Large intestine (tissue), 3 donors: Measurements from ENCODE around the gene SFXN5. TPM values are rescaled to one million over a fixed set of nuclear protein-coding genes. Genes with fewer than 3 reads are reported as not detected.

ENCODE experiments used
- DNase-seq, 2 donors: peaks; one replicate each; pipeline versions ENCODE4 v3.0.0 to v3.0.0-alpha.2; 2013
- H3K27ac ChIP-seq: one replicate; pipeline ENCODE4 v1.5.1; 2013; ENCODE audit warnings: low read length
- H3K27me3 ChIP-seq: 2 replicates; pipeline ENCODE4 v1.6.1; 2013; ENCODE audit warnings: low read length; ENCODE audit not compliant: control insufficient read depth, insufficient read depth
- H3K36me3 ChIP-seq: 2 replicates; pipeline ENCODE4 v1.6.1; 2013; ENCODE audit warnings: low read length; ENCODE audit not compliant: control insufficient read depth, insufficient read depth
- H3K4me1 ChIP-seq: one replicate; pipeline ENCODE4 v1.6.1; 2013; ENCODE audit warnings: low read length; ENCODE audit not compliant: control insufficient read depth, insufficient read depth
- H3K4me3 ChIP-seq: one replicate; pipeline ENCODE4 v1.5.1; 2013; ENCODE audit warnings: low read length
- H3K9me3 ChIP-seq: one replicate; pipeline ENCODE4 v1.6.1; 2013; ENCODE audit warnings: mild to moderate bottlenecking, low read depth, low read length, moderate library complexity; ENCODE audit not compliant: control insufficient read depth
- WGBS: methylation state at CpG from one replicate; pipeline ENCODE4 v1.1.5; 2013; ENCODE audit warnings: low lambda C conversion rate; ENCODE audit not compliant: insufficient coverage; 5-methylcytosine and 5-hydroxymethylcytosine counted together
- polyA plus RNA-seq: library from polyadenylated mRNA; unstranded; fragments of 120-200 nt; gene quantifications from one replicate; pipeline ENCODE4 v1.2.1, GENCODE V29; 2013

Gene SFXN5
- polyA plus RNA-seq, 1 donor: 20.0 TPM

- DNase-seq: no peak
- WGBS: no CpG with 5 or more reads among the region's 7 CpGs
- H3K4me1 ChIP-seq: no peaks in the 10 kb centered on the region
- no peak overlapping the region for H3K27ac ChIP-seq
- H3K27me3 ChIP-seq: no peaks in the 10 kb centered on the region
- H3K4me3 ChIP-seq: no peak overlapping the region
- H3K36me3 ChIP-seq: peaks cover 4% of the 10 kb centered on the region
- no peaks in the 10 kb centered on the region for H3K9me3 ChIP-seq
Measured at GRCh38 chr2:72962911-72963310, 108.6 kb downstream of the SFXN5 start.

- no CpG with 5 or more reads among the region's 8 CpGs for WGBS
- no peak for DNase-seq
- H3K27ac ChIP-seq: no peak overlapping the region
- peaks cover 9% of the 10 kb centered on the region for H3K36me3 ChIP-seq
- H3K9me3 ChIP-seq: no peaks in the 10 kb centered on the region
- no peak overlapping the region for H3K4me3 ChIP-seq
- no peaks in the 10 kb centered on the region for H3K4me1 ChIP-seq
- H3K27me3 ChIP-seq: no peaks in the 10 kb centered on the region
Measured at GRCh38 chr2:72961853-72962468, 109.6 kb downstream of the SFXN5 start.

GRCh38 chr2:72961036-72961720 is 110.3 kb downstream of the SFXN5 start:
- Histone ChIP-seq H3K4me1 (no peaks in the 10 kb centered on the region), H3K27me3 (no peaks in the 10 kb centered on the region), H3K4me3 (no peak overlapping the region), H3K9me3 (no peaks in the 10 kb centered on the region), H3K36me3 (peaks cover 10% of the 10 kb centered on the region), H3K27ac (no peak overlapping the region)
- WGBS: no CpG with 5 or more reads among the region's 27 CpGs
- no peak for DNase-seq

- no peak for DNase-seq
Measured at GRCh38 chr2:72959995-72960981, 111.2 kb downstream of the SFXN5 start.

GRCh38 chr2:72959554-72959953 is 112.0 kb downstream of the SFXN5 start:
- WGBS: no CpG with 5 or more reads among the region's 8 CpGs
- no peaks in the 10 kb centered on the region for H3K4me1 ChIP-seq
- peaks cover 8% of the 10 kb centered on the region for H3K36me3 ChIP-seq
- H3K9me3 ChIP-seq: no peaks in the 10 kb centered on the region
- H3K4me3 ChIP-seq: no peak overlapping the region
- H3K27me3 ChIP-seq: no peaks in the 10 kb centered on the region
- H3K27ac ChIP-seq: no peak overlapping the region
- DNase-seq: no peak

More at GRCh38 chr2:72959995-72960981, 111.2 kb downstream of the SFXN5 start:
- H3K4me1 ChIP-seq: no peaks in the 10 kb centered on the region
- H3K9me3 ChIP-seq: no peaks in the 10 kb centered on the region
- WGBS: no CpG with 5 or more reads among the region's 26 CpGs
- H3K27ac ChIP-seq: no peak overlapping the region
- H3K27me3 ChIP-seq: no peaks in the 10 kb centered on the region
- H3K36me3 ChIP-seq: peaks cover 8% of the 10 kb centered on the region
- H3K4me3 ChIP-seq: no peak overlapping the region

- Histone ChIP-seq H3K4me1 (no peaks in the 10 kb centered on the region), H3K27ac (no peak overlapping the region), H3K4me3 (no peak overlapping the region), H3K9me3 (no peaks in the 10 kb centered on the region), H3K27me3 (no peaks in the 10 kb centered on the region), H3K36me3 (peaks cover 8% of the 10 kb centered on the region)
- WGBS: 80% methylated on average over 1 of the region's 13 CpGs
- DNase-seq: no peak
Measured at GRCh38 chr2:72958542-72959385, 112.7 kb downstream of the SFXN5 start.

- Histone ChIP-seq H3K27ac (no peak overlapping the region), H3K9me3 (no peaks in the 10 kb centered on the region), H3K4me3 (no peak overlapping the region), H3K4me1 (no peaks in the 10 kb centered on the region), H3K27me3 (no peaks in the 10 kb centered on the region), H3K36me3 (peaks cover 8% of the 10 kb centered on the region)
- DNase-seq: no peak
- 100% methylated on average over 1 of the region's 3 CpGs for WGBS
Measured at GRCh38 chr2:72956936-72957335, 114.6 kb downstream of the SFXN5 start.

GRCh38 chr2:72956050-72956395 is 115.5 kb downstream of the SFXN5 start:
- no peak for DNase-seq
- WGBS: no CpG with 5 or more reads among the region's 2 CpGs
- Histone ChIP-seq H3K9me3 (no peaks in the 10 kb centered on the region), H3K4me1 (no peaks in the 10 kb centered on the region), H3K36me3 (peaks cover 8% of the 10 kb centered on the region), H3K4me3 (no peak overlapping the region), H3K27ac (no peak overlapping the region), H3K27me3 (no peaks in the 10 kb centered on the region)

- H3K4me1 ChIP-seq: no peaks in the 10 kb centered on the region
- H3K9me3 ChIP-seq: no peaks in the 10 kb centered on the region
- no peak overlapping the region for H3K4me3 ChIP-seq
- H3K27ac ChIP-seq: no peak overlapping the region
- 83% methylated on average over 1 of the region's 24 CpGs for WGBS
- peaks cover 8% of the 10 kb centered on the region for H3K36me3 ChIP-seq
- H3K27me3 ChIP-seq: no peaks in the 10 kb centered on the region
- DNase-seq: no peak
Measured at GRCh38 chr2:72955228-72956049, 116.1 kb downstream of the SFXN5 start.
